Measurements from ENCODE around the gene SPTBN4. TPM values are rescaled to one million over a fixed set of nuclear protein-coding genes. Genes with fewer than 3 reads are reported as not detected.

SPTBN4 gene
- total and polyA plus RNA-seq, 2 donors (not counting 1 experiment from before 2014, with no cell fraction given), result 1.3 to 6.6 TPM

DNA sequence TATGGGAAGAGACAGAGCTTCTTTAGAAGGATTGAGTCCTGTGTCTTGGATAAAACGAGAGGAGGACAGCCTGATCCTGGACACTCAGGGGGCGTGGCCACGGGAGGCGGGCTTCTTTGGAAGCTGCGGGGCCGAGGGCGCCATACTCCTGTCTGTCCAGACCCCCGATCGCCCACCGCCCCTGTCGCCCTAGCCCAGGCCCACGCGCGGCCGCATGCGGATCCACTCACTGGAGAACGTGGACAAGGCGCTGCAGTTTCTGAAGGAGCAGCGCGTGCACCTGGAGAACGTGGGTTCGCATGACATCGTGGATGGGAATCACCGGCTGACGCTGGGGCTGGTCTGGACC, 23.1 kb downstream of the SPTBN4 start:
- peaks cover 2% of the 10 kb centered on the region for H3K27me3 ChIP-seq (ENCODE audit: control insufficient read depth, insufficient read depth, low read length)
- no peaks in the 10 kb centered on the region for H3K9me3 ChIP-seq (ENCODE audit: control insufficient read depth, insufficient read depth, low read depth, low read length)
- no peaks in the 10 kb centered on the region for H3K79me2 ChIP-seq (ENCODE audit: control insufficient read depth, insufficient read depth, low read length)
- no peak for TF ChIP-seq EZH2 (IDR thresholded peaks at IDR 0.05; ENCODE audit: low read length, missing control alignments)
- TF ChIP-seq, protein P1, sequence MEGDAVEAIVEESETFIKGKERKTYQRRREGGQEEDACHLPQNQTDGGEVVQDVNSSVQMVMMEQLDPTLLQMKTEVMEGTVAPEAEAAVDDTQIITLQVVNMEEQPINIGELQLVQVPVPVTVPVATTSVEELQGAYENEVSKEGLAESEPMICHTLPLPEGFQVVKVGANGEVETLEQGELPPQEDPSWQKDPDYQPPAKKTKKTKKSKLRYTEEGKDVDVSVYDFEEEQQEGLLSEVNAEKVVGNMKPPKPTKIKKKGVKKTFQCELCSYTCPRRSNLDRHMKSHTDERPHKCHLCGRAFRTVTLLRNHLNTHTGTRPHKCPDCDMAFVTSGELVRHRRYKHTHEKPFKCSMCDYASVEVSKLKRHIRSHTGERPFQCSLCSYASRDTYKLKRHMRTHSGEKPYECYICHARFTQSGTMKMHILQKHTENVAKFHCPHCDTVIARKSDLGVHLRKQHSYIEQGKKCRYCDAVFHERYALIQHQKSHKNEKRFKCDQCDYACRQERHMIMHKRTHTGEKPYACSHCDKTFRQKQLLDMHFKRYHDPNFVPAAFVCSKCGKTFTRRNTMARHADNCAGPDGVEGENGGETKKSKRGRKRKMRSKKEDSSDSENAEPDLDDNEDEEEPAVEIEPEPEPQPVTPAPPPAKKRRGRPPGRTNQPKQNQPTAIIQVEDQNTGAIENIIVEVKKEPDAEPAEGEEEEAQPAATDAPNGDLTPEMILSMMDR (conservative IDR thresholded peaks at IDR 0.05 in 1 of 2, IDR thresholded peaks at IDR 0.05 in 1 of 2; ENCODE audit: low read depth in 1 of 2, low read length in 2 of 2), result no peak
- H3K9ac ChIP-seq (ENCODE audit: insufficient read depth, low read length), result no peak overlapping the region
- no peak overlapping the region for H3K27ac ChIP-seq (ENCODE audit: insufficient read depth, low read length)
- H2AFZ ChIP-seq (ENCODE audit: low read length), result no peak overlapping the region
- no peak overlapping the region for H3K4me2 ChIP-seq (ENCODE audit: extremely low read depth, insufficient read depth, low read length)
- no peaks in the 10 kb centered on the region for H3K36me3 ChIP-seq (ENCODE audit: control insufficient read depth, insufficient read depth, low read length)
- no peak overlapping the region for H3K4me3 ChIP-seq (replicated peaks in 1 of 4; ENCODE audit: control extremely low read depth in 1 of 4, insufficient read depth in 1 of 4, low read depth in 3 of 4, low read length in 4 of 4)
- H4K20me1 ChIP-seq (ENCODE audit: control insufficient read depth, extremely low read depth, insufficient read depth, low read length), result no peaks in the 10 kb centered on the region
- no peak for DNase-seq (ENCODE audit: low read depth in 2 of 2)
- no peaks in the 10 kb centered on the region for H3K4me1 ChIP-seq (ENCODE audit: control insufficient read depth, extremely low read depth, insufficient read depth, low read length)

DNA sequence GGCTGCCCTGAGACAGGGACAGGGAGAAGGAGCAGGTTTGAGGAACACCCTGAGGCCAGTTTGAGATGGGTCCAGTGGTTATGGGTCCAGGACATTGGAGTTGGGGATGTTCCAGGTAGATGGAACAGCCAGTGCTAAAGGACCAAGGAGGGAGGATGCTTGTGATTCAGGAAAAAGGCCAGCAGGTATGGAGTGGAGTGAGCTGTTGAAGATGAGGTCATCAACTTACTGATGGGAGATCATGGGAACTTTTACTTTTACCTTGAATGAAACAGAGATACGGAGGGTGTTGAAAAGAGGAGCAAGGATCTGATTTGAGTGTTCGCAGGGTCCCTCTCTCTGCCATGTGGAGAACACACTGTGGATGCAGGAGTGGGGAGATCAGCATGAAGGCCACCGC, 25.5 kb downstream of the SPTBN4 start:
- Histone ChIP-seq H3K9ac (ENCODE audit: insufficient read depth, low read length) (no peak overlapping the region), H3K4me2 (ENCODE audit: extremely low read depth, insufficient read depth, low read length) (no peak overlapping the region), H3K4me1 (ENCODE audit: control insufficient read depth, extremely low read depth, insufficient read depth, low read length) (no peaks in the 10 kb centered on the region), H3K79me2 (ENCODE audit: control insufficient read depth, insufficient read depth, low read length) (no peaks in the 10 kb centered on the region), H4K20me1 (ENCODE audit: control insufficient read depth, extremely low read depth, insufficient read depth, low read length) (no peaks in the 10 kb centered on the region), H3K4me3 (replicated peaks in 1 of 4; ENCODE audit: control extremely low read depth in 1 of 4, insufficient read depth in 1 of 4, low read depth in 3 of 4, low read length in 4 of 4) (no peak overlapping the region), H3K27me3 (ENCODE audit: control insufficient read depth, insufficient read depth, low read length) (peaks cover 2% of the 10 kb centered on the region), H2AFZ (ENCODE audit: low read length) (no peak overlapping the region), H3K27ac (ENCODE audit: insufficient read depth, low read length) (no peak overlapping the region), H3K36me3 (ENCODE audit: control insufficient read depth, insufficient read depth, low read length) (no peaks in the 10 kb centered on the region), H3K9me3 (ENCODE audit: control insufficient read depth, insufficient read depth, low read depth, low read length) (no peaks in the 10 kb centered on the region)
- no peak for DNase-seq (ENCODE audit: low read depth in 2 of 2)
- TF ChIP-seq, protein P1 (conservative IDR thresholded peaks at IDR 0.05 in 1 of 2, IDR thresholded peaks at IDR 0.05 in 1 of 2; ENCODE audit: low read depth in 1 of 2, low read length in 2 of 2), result no peak
- no peak for TF ChIP-seq EZH2 (IDR thresholded peaks at IDR 0.05; ENCODE audit: low read length, missing control alignments)

- Histone ChIP-seq H3K9me3 (ENCODE audit: control insufficient read depth, insufficient read depth, low read depth, low read length) (no peaks in the 10 kb centered on the region), H3K79me2 (ENCODE audit: control insufficient read depth, insufficient read depth, low read length) (no peaks in the 10 kb centered on the region), H3K27ac (ENCODE audit: insufficient read depth, low read length) (no peak overlapping the region), H3K4me2 (ENCODE audit: extremely low read depth, insufficient read depth, low read length) (no peak overlapping the region), H2AFZ (ENCODE audit: low read length) (no peak overlapping the region), H3K36me3 (ENCODE audit: control insufficient read depth, insufficient read depth, low read length) (no peaks in the 10 kb centered on the region), H3K4me3 (replicated peaks in 1 of 4; ENCODE audit: control extremely low read depth in 1 of 4, insufficient read depth in 1 of 4, low read depth in 3 of 4, low read length in 4 of 4) (no peak overlapping the region), H3K4me1 (ENCODE audit: control insufficient read depth, extremely low read depth, insufficient read depth, low read length) (no peaks in the 10 kb centered on the region), H3K27me3 (ENCODE audit: control insufficient read depth, insufficient read depth, low read length) (peaks cover 2% of the 10 kb centered on the region), H4K20me1 (ENCODE audit: control insufficient read depth, extremely low read depth, insufficient read depth, low read length) (no peaks in the 10 kb centered on the region), H3K9ac (ENCODE audit: insufficient read depth, low read length) (no peak overlapping the region)
- no peak for DNase-seq (ENCODE audit: low read depth in 2 of 2)
- TF ChIP-seq, protein P1 (conservative IDR thresholded peaks at IDR 0.05 in 1 of 2, IDR thresholded peaks at IDR 0.05 in 1 of 2; ENCODE audit: low read depth in 1 of 2, low read length in 2 of 2), result no peak
- TF ChIP-seq EZH2 (IDR thresholded peaks at IDR 0.05; ENCODE audit: low read length, missing control alignments), result no peak
Measured at GRCh38 chr19:40493778-40494177, 27.0 kb downstream of the SPTBN4 start.

All from fibroblast of lung (primary cell).